Panc1 (cell line): Measurements from ENCODE around the gene LCE3E. TPM values are rescaled to one million over a fixed set of nuclear protein-coding genes. Genes with fewer than 3 reads are reported as not detected.

Experiments used
- ATAC-seq: fragments of 200-7000 bp; cut with Tn5 transposase; 2 replicates; pipeline ENCODE4 v1.9.1; 2020; ENCODE audit warnings: mild to moderate bottlenecking, moderate library complexity
- BruUV-seq: library from RNA; stranded (reverse); fragments of 400-500 nt; replicated peaks from 2 replicates; lab custom pipeline; 2021; lab: Mats Ljungman, UMichigan
- CTCF ChIA-PET: fragments of 300-600 bp; sonication (Branson Sonifier 250); formaldehyde crosslinking; loops from one replicate; lab custom pipeline; 2022; ENCODE audit warnings: antibody characterized with exemption; lab: Charles Lee
- POLR2A ChIA-PET: fragments of 300-600 bp; sonication (Branson Sonifier 250); formaldehyde crosslinking; loops from one replicate; lab custom pipeline; 2022; ENCODE audit warnings: antibody characterized with exemption; lab: Charles Lee
- DNase-seq: peaks from one replicate; pipeline ENCODE4 v3.0.0-alpha.2; 2010; ENCODE audit warnings: low read depth, low spot score
- H3K27ac ChIP-seq: 2 replicates; pipeline ENCODE4 v1.5.1; 2011; ENCODE audit warnings: mild to moderate bottlenecking, low read length, inconsistent platforms
- H3K27me3 ChIP-seq: fragments of 200-500 bp; sonication (Bioruptor generic); 2 replicates; pipeline ENCODE4 v1.6.0; 2014; ENCODE audit warnings: low read length, inconsistent platforms; ENCODE audit not compliant: control insufficient read depth, insufficient read depth
- H3K36me3 ChIP-seq: fragments of 200-500 bp; sonication (Bioruptor generic); 2 replicates; pipeline ENCODE4 v1.5.1; 2014; ENCODE audit warnings: inconsistent platforms, mild to moderate bottlenecking, low read length, moderate library complexity; ENCODE audit not compliant: control insufficient read depth, insufficient read depth
- H3K4me1 ChIP-seq: 2 replicates; pipeline ENCODE4 v1.5.1; 2011; ENCODE audit warnings: inconsistent platforms, mild to moderate bottlenecking, low read length, moderate library complexity; ENCODE audit not compliant: control insufficient read depth, insufficient read depth
- H3K4me3 ChIP-seq, 2 experiments: 2 replicates each; pipeline ENCODE4 v1.5.1; 2011 to 2012; ENCODE audit warnings: low read depth in 2 of 2, low read length in 2 of 2, mild to moderate bottlenecking in 2 of 2, inconsistent platforms in 1 of 2, moderate library complexity in 1 of 2
- H3K9me3 ChIP-seq: fragments of 200-500 bp; sonication (Bioruptor generic); 2 replicates; pipeline ENCODE4 v1.5.1; 2014; ENCODE audit warnings: low read depth, mild to moderate bottlenecking, inconsistent platforms, low read length, moderate library complexity; ENCODE audit not compliant: control insufficient read depth, insufficient read depth
- CTCF ChIP-seq: fragments of 450-650 bp; IDR thresholded peaks from 2 replicates; pipeline ENCODE4 v1.5.1; 2017; ENCODE audit warnings: mild to moderate bottlenecking
- POLR2AphosphoS5 ChIP-seq: IDR thresholded peaks from 2 replicates; pipeline ENCODE4 v1.6.1; 2012; ENCODE audit warnings: mild to moderate bottlenecking, low read depth, low read length, moderate library complexity
- REST ChIP-seq, 2 experiments: IDR thresholded peaks; 2 replicates each; pipeline ENCODE4 v1.6.1; 2011 to 2012; ENCODE audit warnings: low read depth in 2 of 2, control low read depth in 1 of 2, low read length in 1 of 2, mild to moderate bottlenecking in 1 of 2, moderate library complexity in 1 of 2; ENCODE audit not compliant: insufficient read depth in 1 of 2
- SIN3A ChIP-seq: IDR thresholded peaks from 2 replicates; pipeline ENCODE4 v1.6.1; 2012; ENCODE audit warnings: low read depth, mild to moderate bottlenecking, low read length, moderate library complexity, borderline replicate concordance; ENCODE audit not compliant: insufficient read depth
- TCF7L2 ChIP-seq: IDR thresholded peaks from 2 replicates; pipeline ENCODE4 v1.6.1; 2011; ENCODE audit warnings: mild to moderate bottlenecking, low read depth, low read length, inconsistent platforms
- in situ Hi-C: cut with HindIII; loops from 2 replicates; pipeline ENCODE4 v1.10.0; 2016; ENCODE audit warnings: low sequenced_read_pairs, low pct_unique_long_range_greater_than_20kb
- intact Hi-C: fragments of 100-400 bp; cut with micrococcal nuclease; formaldehyde crosslinking; loops from one replicate; pipeline ENCODE4 v1.10.0; 2022; ENCODE audit not compliant: unreplicated experiment
- total RNA-seq: library from RNA; stranded (reverse); gene quantifications from one replicate; pipeline ENCODE4 v1.2.1, GENCODE V29; 2021; ENCODE audit not compliant: unreplicated experiment

LCE3E gene
- total RNA-seq, 1 experiment from 2014 or later, result not detected

DNA sequence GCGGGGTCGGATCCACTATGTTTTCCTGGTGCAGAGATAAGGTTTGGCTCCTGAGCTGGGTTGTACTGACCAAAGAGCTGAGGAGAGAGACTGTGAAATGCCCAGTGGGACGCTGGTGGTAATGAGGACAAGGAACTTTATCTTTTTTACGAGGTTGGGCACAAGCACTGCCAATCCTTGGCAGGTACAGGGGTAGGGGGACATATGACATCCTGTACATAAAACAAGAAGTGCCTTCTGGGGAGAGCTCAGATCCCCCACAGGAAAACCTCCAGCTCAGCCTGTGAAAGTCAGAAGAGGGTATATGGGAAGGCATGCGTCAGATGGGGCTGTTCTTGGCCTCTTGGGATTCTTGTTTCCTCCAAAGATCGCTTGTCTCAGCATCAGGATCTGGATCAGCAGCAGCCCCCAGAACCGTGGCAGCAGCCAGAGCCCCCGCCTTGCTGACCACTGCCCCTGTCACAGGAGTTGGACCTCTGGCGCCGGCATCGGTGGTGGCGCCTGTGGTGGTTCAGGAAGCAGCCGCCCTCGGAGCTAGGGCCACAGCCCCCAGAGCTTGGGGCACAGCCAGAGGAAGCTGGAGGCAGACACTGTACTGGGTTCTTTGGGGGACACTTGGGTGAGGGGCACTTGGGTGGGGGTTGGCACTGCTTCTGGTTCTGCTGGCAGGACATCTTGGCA is 905 bp downstream of the LCE3E start:
- Histone ChIP-seq H3K27ac (no peak overlapping the region), H3K4me3 (no peak overlapping the region), H3K4me1 (no peaks in the 10 kb centered on the region), H3K9me3 (no peaks in the 10 kb centered on the region), H3K36me3 (no peaks in the 10 kb centered on the region), H3K27me3 (no peaks in the 10 kb centered on the region; the same call in 1 of the 2 replicates)
- TF ChIP-seq REST (IDR thresholded peaks at IDR 0.05; ENCODE audit: insufficient read depth in 1 of 2, low read depth in 2 of 2, low read length in 1 of 2) (no peak), POLR2AphosphoS5 (no peak), CTCF (no peak), TCF7L2 (no peak), SIN3A (no peak)
- in situ Hi-C loops, result no loop called here
- no peak for ATAC-seq
- CTCF ChIA-PET, result no interaction called here
- BruUV-seq, result no TSS peak
- intact Hi-C loops, result no loop called here
- no peak for DNase-seq
- POLR2A ChIA-PET, result no interaction called here

GRCh38 chr1:152565115-152565514 is 1.5 kb downstream of the LCE3E start:
- POLR2A ChIA-PET, result no interaction called here
- ATAC-seq, result no peak

More at GRCh38 chr1:152565115-152565514, 1.5 kb downstream of the LCE3E start:
- TF ChIP-seq SIN3A (no peak), TCF7L2 (no peak), POLR2AphosphoS5 (no peak), REST (IDR thresholded peaks at IDR 0.05; ENCODE audit: insufficient read depth in 1 of 2, low read depth in 2 of 2, low read length in 1 of 2) (no peak), CTCF (no peak)
- CTCF ChIA-PET, result no interaction called here
- intact Hi-C loops, result no loop called here
- Histone ChIP-seq H3K27ac (no peak overlapping the region), H3K36me3 (no peaks in the 10 kb centered on the region), H3K27me3 (no peaks in the 10 kb centered on the region; the same call in 1 of the 2 replicates), H3K4me3 (no peak overlapping the region), H3K9me3 (no peaks in the 10 kb centered on the region), H3K4me1 (no peaks in the 10 kb centered on the region)
- BruUV-seq, result no TSS peak
- in situ Hi-C loops, result no loop called here
- DNase-seq, result no peak
